Chondrocyte (in vitro differentiated cells): ENCODE results near the gene AKR1C8. TPM values are rescaled to one million over a fixed set of nuclear protein-coding genes. Genes with fewer than 3 reads are reported as not detected.

Source experiments
- DNase-seq: peaks from one replicate; pipeline ENCODE4 v3.0.0; 2021; ENCODE audit warnings: mixed read lengths, low spot score
- H3K27ac Mint-ChIP-seq: one replicate; pipeline ENCODE4 v1.8.0; 2021; ENCODE audit warnings: mild to moderate bottlenecking, moderate library complexity, mixed read lengths; ENCODE audit not compliant: unreplicated experiment
- H3K27me3 Mint-ChIP-seq: 2 replicates; pipeline ENCODE4 v1.8.0; 2021; ENCODE audit warnings: low read depth, mixed read lengths
- H3K36me3 Mint-ChIP-seq: 2 replicates; pipeline ENCODE4 v1.8.0; 2021; ENCODE audit warnings: low read depth, mixed read lengths
- H3K4me1 Mint-ChIP-seq: 2 replicates; pipeline ENCODE4 v1.8.0; 2021; ENCODE audit warnings: low read depth, mild to moderate bottlenecking, mixed read lengths
- H3K4me3 Mint-ChIP-seq: one replicate; pipeline ENCODE4 v1.8.0; 2021; ENCODE audit warnings: mild to moderate bottlenecking, moderate library complexity, mixed read lengths; ENCODE audit not compliant: unreplicated experiment
- H3K9me3 Mint-ChIP-seq: 2 replicates; pipeline ENCODE4 v1.8.0; 2021; ENCODE audit warnings: low read depth, mixed read lengths
- CTCF ChIP-seq: fragments of 200-600 bp; sonication (generic); IDR thresholded peaks from 2 replicates; pipeline ENCODE4 v1.5.0; 2021; ENCODE audit warnings: antibody characterized with exemption, mild to moderate bottlenecking, moderate library complexity
- total RNA-seq: library from RNA; stranded (reverse); gene quantifications from 3 replicates; pipeline ENCODE4 v1.2.1, GENCODE V29; 2021

AKR1C8 gene
- total RNA-seq, 1 donor from 2014 or later, result not detected

GRCh38 chr10:5199398-5199797 lies 14.4 kb upstream of the AKR1C8 start:
- Mint-ChIP-seq H3K27ac (no peak overlapping the region), H3K27me3 (peaks cover 2% of the 10 kb centered on the region), H3K9me3 (peaks cover 14% of the 10 kb centered on the region), H3K4me3 (no peak overlapping the region), H3K4me1 (no peaks in the 10 kb centered on the region), H3K36me3 (no peaks in the 10 kb centered on the region)
- TF ChIP-seq CTCF, result no peak
- no peak for DNase-seq

DNA sequence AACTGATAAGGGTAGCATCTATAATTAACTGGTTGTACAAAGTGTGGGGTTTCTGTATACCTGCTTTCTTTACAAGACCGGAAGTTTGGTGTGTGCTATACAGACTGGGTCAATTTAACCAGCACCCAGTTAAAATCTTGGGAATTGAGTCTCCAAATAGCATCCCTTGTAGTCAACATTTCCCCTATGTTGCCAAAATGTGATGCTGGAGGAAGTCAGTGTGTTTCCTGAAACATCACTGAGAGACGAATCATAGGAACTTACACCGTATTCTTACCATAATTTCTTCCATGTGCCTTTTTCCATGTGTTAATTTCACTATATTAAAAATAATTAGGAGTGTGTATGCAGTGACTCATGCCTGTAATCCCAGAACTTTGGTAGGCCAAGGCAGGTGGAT lies 13.4 kb upstream of the AKR1C8 start:
- H3K27ac Mint-ChIP-seq, result no peak overlapping the region
- H3K4me3 Mint-ChIP-seq, result no peak overlapping the region
- H3K9me3 Mint-ChIP-seq, result peaks cover 14% of the 10 kb centered on the region
- no peak for TF ChIP-seq CTCF
- DNase-seq, result no peak
- H3K4me1 Mint-ChIP-seq, result no peaks in the 10 kb centered on the region
- no peaks in the 10 kb centered on the region for H3K36me3 Mint-ChIP-seq
- H3K27me3 Mint-ChIP-seq, result peaks cover 4% of the 10 kb centered on the region

DNA sequence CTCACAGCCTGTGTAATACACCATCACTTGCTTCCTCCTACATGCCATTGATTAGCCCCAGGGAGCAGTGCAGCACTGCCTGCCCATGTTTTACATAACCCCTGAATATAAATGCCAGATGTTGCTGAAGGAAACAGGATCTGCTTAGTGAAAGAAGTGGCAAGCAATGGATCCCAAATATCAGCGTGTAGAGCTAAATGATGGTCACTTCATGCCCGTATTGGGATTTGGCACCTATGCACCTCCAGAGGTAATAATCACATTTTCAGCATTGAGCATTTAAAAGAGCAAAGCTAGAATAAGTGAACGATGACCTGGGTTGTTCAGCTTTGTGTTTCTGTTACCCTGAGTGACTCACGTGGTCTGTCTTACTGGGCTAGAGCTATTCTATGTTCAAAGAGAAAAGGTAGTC lies 11.8 kb upstream of the AKR1C8 start, which contains the start of gene AKR1C4:
AKR1C4 (plus strand) TSS at position 136 of the 412 bp plus-strand sequence; CDS start at position 167, 31 bp downstream.
- Mint-ChIP-seq H3K4me3 (no peak within 1 kb of the TSS), H3K4me1 (no peaks in the 10 kb centered on the region), H3K27me3 (peaks cover 12% of the 10 kb centered on the region), H3K36me3 (no peaks in the 10 kb centered on the region), H3K27ac (no peak within 1 kb of the TSS), H3K9me3 (peaks cover 9% of the 10 kb centered on the region)
- no peak for TF ChIP-seq CTCF
- DNase-seq, result no peak

DNA sequence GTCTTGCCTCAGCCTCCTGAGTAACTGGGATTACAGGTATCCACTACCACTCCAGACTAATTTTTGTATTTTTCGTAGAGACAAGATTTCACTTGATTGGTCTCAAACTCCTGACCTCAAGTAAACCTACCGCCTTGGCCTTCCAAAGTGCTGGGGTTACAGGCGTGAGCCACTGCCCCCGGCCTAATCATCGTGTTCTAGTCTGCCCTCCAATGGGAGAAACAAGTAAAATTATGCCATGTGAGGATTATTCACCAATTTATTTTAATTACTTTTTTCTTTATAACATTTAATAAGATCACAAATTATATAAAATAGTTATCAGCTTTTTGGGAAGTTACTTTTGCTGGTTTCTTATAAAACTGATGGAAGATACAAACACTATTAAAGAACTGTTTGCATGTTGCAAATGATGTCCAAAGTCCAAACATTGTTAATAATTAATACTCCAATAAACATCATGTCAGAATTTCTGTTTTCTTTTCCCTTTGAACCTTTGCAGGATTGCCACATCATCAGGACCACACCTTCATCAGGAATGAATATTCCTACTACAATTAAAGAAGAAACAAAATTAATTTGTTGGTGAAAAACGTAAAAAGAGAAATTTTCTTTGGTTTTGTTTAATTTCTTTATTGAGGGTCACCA lies 10.9 kb upstream of the AKR1C8 start:
- no peak for DNase-seq
- Mint-ChIP-seq H3K27ac (no peak overlapping the region), H3K9me3 (peaks cover 3% of the 10 kb centered on the region), H3K4me1 (no peaks in the 10 kb centered on the region), H3K27me3 (peaks cover 12% of the 10 kb centered on the region), H3K36me3 (no peaks in the 10 kb centered on the region), H3K4me3 (no peak overlapping the region)
- no peak for TF ChIP-seq CTCF

GRCh38 chr10:5194431-5194830 lies 9.5 kb upstream of the AKR1C8 start:
- H3K27me3 Mint-ChIP-seq, result peaks cover 17% of the 10 kb centered on the region
- H3K36me3 Mint-ChIP-seq, result no peaks in the 10 kb centered on the region
- H3K4me1 Mint-ChIP-seq, result no peaks in the 10 kb centered on the region
- no peak for DNase-seq
- H3K9me3 Mint-ChIP-seq, result peaks cover 3% of the 10 kb centered on the region
- TF ChIP-seq CTCF, result no peak
- no peak overlapping the region for H3K27ac Mint-ChIP-seq
- H3K4me3 Mint-ChIP-seq, result no peak overlapping the region
